ENCODE data around the gene TTLL5.

GRCh38 chr14:75977582-75977943 is 316.5 kb downstream of the TTLL5 start:
- TF ChIP-seq, protein P1, sequence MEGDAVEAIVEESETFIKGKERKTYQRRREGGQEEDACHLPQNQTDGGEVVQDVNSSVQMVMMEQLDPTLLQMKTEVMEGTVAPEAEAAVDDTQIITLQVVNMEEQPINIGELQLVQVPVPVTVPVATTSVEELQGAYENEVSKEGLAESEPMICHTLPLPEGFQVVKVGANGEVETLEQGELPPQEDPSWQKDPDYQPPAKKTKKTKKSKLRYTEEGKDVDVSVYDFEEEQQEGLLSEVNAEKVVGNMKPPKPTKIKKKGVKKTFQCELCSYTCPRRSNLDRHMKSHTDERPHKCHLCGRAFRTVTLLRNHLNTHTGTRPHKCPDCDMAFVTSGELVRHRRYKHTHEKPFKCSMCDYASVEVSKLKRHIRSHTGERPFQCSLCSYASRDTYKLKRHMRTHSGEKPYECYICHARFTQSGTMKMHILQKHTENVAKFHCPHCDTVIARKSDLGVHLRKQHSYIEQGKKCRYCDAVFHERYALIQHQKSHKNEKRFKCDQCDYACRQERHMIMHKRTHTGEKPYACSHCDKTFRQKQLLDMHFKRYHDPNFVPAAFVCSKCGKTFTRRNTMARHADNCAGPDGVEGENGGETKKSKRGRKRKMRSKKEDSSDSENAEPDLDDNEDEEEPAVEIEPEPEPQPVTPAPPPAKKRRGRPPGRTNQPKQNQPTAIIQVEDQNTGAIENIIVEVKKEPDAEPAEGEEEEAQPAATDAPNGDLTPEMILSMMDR (IDR thresholded peaks at IDR 0.05), result no peak
- TF ChIP-seq POLR2A (IDR thresholded peaks at IDR 0.05), result no peak
